ENCODE measurements around the gene PRSS48.

PRSS48 gene

DNA sequence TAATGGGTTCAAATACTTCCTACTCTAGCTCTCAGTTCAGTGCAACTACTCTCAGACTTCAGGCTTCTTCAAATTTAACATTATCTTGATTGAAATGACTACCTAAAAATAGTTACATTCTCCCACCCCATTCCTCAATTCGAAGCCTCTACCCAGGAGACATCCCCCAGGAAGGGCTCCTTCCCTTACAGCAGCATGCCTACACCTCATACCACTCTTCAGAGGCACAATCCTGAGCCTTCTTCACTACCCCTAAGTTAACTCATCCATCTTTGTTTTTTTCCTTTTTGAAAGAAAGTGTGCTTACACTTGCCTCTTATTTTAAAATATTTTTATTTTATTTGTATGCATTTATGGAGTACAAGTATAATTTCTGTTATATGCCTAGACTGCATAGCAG lies 17.2 kb upstream of the PRSS48 start:
- H2AFZ ChIP-seq (ENCODE audit: low read depth, low read length): no peak overlapping the region
- no peaks in the 10 kb centered on the region for H3K27me3 ChIP-seq (ENCODE audit: low read depth, low read length)
- no peak overlapping the region for H3K4me3 ChIP-seq (ENCODE audit: low read length)
- no peak overlapping the region for H3K27ac ChIP-seq (ENCODE audit: low read length)
- H3K9me3 ChIP-seq (ENCODE audit: insufficient read depth, low read length): no peaks in the 10 kb centered on the region
- no peak overlapping the region for H3K4me2 ChIP-seq (ENCODE audit: low read length)
- H3K79me2 ChIP-seq (ENCODE audit: low read length): no peaks in the 10 kb centered on the region
- no peak overlapping the region for H3K9ac ChIP-seq (ENCODE audit: low read length)
- H3K36me3 ChIP-seq (replicated peaks; ENCODE audit: low read depth, low read length): no peaks in the 10 kb centered on the region
- H3K4me1 ChIP-seq (ENCODE audit: low read length): no peaks in the 10 kb centered on the region
- no peak for TF ChIP-seq CTCF (IDR thresholded peaks at IDR 0.05; ENCODE audit: low read depth, low read length)
- no peak for TF ChIP-seq EZH2phosphoT487 (IDR thresholded peaks at IDR 0.05; ENCODE audit: low read depth)
- no peaks in the 10 kb centered on the region for H4K20me1 ChIP-seq (ENCODE audit: insufficient read depth, low read length)

DNA sequence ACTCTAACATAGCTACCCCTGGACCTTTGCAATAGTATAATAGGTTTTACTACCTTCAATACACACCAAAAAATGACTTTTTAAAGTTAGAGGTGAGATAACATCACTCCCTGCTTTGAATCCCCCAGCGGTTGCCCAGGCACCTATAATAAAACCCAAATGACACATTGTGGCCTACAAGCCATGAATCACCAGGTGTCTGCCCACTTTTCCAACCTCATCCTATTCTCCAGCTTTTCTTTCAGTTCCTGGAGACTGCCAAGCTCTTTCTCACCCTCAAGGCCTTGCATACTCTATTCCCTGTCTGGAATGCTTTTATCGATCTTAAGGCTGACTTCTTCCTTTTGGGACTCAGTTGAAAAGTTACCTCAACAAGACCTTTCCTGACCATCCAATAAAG lies 16.4 kb upstream of the PRSS48 start:
- no peaks in the 10 kb centered on the region for H3K79me2 ChIP-seq (ENCODE audit: low read length)
- no peaks in the 10 kb centered on the region for H3K9me3 ChIP-seq (ENCODE audit: insufficient read depth, low read length)
- H3K36me3 ChIP-seq (replicated peaks; ENCODE audit: low read depth, low read length): no peaks in the 10 kb centered on the region
- H3K4me2 ChIP-seq (ENCODE audit: low read length): no peak overlapping the region
- H3K9ac ChIP-seq (ENCODE audit: low read length): no peak overlapping the region
- TF ChIP-seq EZH2phosphoT487 (IDR thresholded peaks at IDR 0.05; ENCODE audit: low read depth): no peak
- TF ChIP-seq CTCF (IDR thresholded peaks at IDR 0.05; ENCODE audit: low read depth, low read length): no peak
- H3K4me3 ChIP-seq (ENCODE audit: low read length): no peak overlapping the region
- no peaks in the 10 kb centered on the region for H4K20me1 ChIP-seq (ENCODE audit: insufficient read depth, low read length)
- H3K27ac ChIP-seq (ENCODE audit: low read length): no peak overlapping the region
- no peaks in the 10 kb centered on the region for H3K4me1 ChIP-seq (ENCODE audit: low read length)
- H2AFZ ChIP-seq (ENCODE audit: low read depth, low read length): no peak overlapping the region
- no peaks in the 10 kb centered on the region for H3K27me3 ChIP-seq (ENCODE audit: low read depth, low read length)

DNA sequence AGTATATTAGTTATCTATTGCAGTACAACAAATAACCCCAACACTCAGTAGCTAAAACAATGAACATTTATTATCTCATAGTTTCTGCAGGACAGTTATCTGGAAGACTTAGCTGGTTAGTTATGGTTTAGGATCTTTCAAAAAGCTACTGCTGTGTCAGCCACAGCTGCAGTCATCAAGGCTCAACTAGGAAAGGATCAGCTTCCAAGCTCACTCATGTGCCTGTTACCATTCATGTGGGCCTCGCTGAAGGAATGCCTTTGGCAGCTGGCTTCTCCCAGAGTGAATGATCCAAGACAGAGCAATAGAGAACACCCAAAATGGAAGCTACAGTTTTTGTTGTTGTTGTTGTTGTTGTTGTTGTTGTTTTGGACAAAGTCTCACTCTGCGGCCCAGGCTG lies 13.5 kb upstream of the PRSS48 start:
- Histone ChIP-seq H3K4me1 (ENCODE audit: low read length) (no peaks in the 10 kb centered on the region), H3K27ac (ENCODE audit: low read length) (no peak overlapping the region), H3K9ac (ENCODE audit: low read length) (no peak overlapping the region), H3K36me3 (replicated peaks; ENCODE audit: low read depth, low read length) (no peaks in the 10 kb centered on the region), H3K27me3 (ENCODE audit: low read depth, low read length) (no peaks in the 10 kb centered on the region), H3K79me2 (ENCODE audit: low read length) (no peaks in the 10 kb centered on the region), H4K20me1 (ENCODE audit: insufficient read depth, low read length) (no peaks in the 10 kb centered on the region), H3K9me3 (ENCODE audit: insufficient read depth, low read length) (no peaks in the 10 kb centered on the region), H3K4me2 (ENCODE audit: low read length) (no peak overlapping the region), H3K4me3 (ENCODE audit: low read length) (no peak overlapping the region), H2AFZ (ENCODE audit: low read depth, low read length) (no peak overlapping the region)
- TF ChIP-seq EZH2phosphoT487 (IDR thresholded peaks at IDR 0.05; ENCODE audit: low read depth): no peak
- TF ChIP-seq CTCF (IDR thresholded peaks at IDR 0.05; ENCODE audit: low read depth, low read length): no peak

DNA sequence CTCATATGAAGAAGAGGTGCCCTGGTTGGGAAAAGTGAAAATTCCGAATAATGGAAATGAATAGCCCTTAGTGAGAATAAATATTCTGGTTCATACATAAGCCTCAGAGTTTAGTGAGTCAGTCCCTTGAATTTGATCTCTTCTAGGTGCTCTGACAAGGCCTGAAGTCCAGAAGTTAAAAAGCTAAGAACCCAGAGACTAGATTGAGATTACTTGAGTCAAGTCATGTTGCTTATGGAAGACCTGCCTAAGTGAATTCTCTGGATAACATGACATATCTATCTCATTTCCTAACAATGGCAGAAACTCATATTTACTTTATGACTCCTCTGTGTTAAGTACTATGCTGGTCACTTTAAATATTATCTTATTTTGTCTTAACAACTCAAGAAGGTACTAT lies 10.5 kb upstream of the PRSS48 start:
- Histone ChIP-seq H3K27ac (ENCODE audit: low read length) (no peak overlapping the region), H3K27me3 (ENCODE audit: low read depth, low read length) (no peaks in the 10 kb centered on the region), H3K79me2 (ENCODE audit: low read length) (no peaks in the 10 kb centered on the region), H3K9me3 (ENCODE audit: insufficient read depth, low read length) (no peaks in the 10 kb centered on the region), H3K4me1 (ENCODE audit: low read length) (no peaks in the 10 kb centered on the region), H3K36me3 (replicated peaks; ENCODE audit: low read depth, low read length) (no peaks in the 10 kb centered on the region), H3K4me3 (ENCODE audit: low read length) (no peak overlapping the region), H3K4me2 (ENCODE audit: low read length) (no peak overlapping the region), H3K9ac (ENCODE audit: low read length) (no peak overlapping the region), H4K20me1 (ENCODE audit: insufficient read depth, low read length) (no peaks in the 10 kb centered on the region), H2AFZ (ENCODE audit: low read depth, low read length) (no peak overlapping the region)
- TF ChIP-seq CTCF (IDR thresholded peaks at IDR 0.05; ENCODE audit: low read depth, low read length): no peak
- no peak for TF ChIP-seq EZH2phosphoT487 (IDR thresholded peaks at IDR 0.05; ENCODE audit: low read depth)

Data from OCI-LY3 (cell line).